ENCODE data around the gene HECTD2. TPM values are rescaled to one million over a fixed set of nuclear protein-coding genes. Genes with fewer than 3 reads are reported as not detected.
"Not testable (repeated sequence)": the region's sequence is repeated elsewhere in the genome, so short reads cannot be mapped to it uniquely, and the experiment has no call there.

Gene HECTD2
- 14.0 and 17.1 TPM in 2 replicates for total RNA-seq (2014; rRNA removed; shearing (Covaris generic))
- polyA plus RNA-seq (2014; cell fraction: nucleus; rRNA removed): 16.6 and 31.3 TPM in 2 replicates

- peak; percentile 77 for DNase-seq (ENCODE audit: extremely low read depth, low read depth)
Observed at GRCh38 chr10:91409869-91410637, at the start of gene HECTD2. HECTD2 (plus strand) TSS chr10:91410344; CDS start chr10:91410439, 95 bp downstream.

- DNase-seq (ENCODE audit: extremely low read depth, low read depth): no peak
Observed at GRCh38 chr10:91360461-91360860, 49.7 kb upstream of the HECTD2 start.

GRCh38 chr10:91365519-91365918 lies 44.6 kb upstream of the HECTD2 start:
- DNase-seq (ENCODE audit: extremely low read depth, low read depth): not testable (repeated sequence)

- no peak for DNase-seq (ENCODE audit: extremely low read depth, low read depth)
Observed at GRCh38 chr10:91366704-91367103, 43.4 kb upstream of the HECTD2 start.

- no peak for DNase-seq (ENCODE audit: extremely low read depth, low read depth)
Observed at GRCh38 chr10:91367127-91367531, 43.0 kb upstream of the HECTD2 start.

GRCh38 chr10:91367558-91367957 lies 42.6 kb upstream of the HECTD2 start:
- DNase-seq (ENCODE audit: extremely low read depth, low read depth): no peak

- DNase-seq (ENCODE audit: extremely low read depth, low read depth): peak; percentile 26
Observed at GRCh38 chr10:91369978-91370589, 40.1 kb upstream of the HECTD2 start.

GRCh38 chr10:91374052-91374451 lies 36.1 kb upstream of the HECTD2 start:
- DNase-seq (ENCODE audit: extremely low read depth, low read depth): no peak

GRCh38 chr10:91378061-91378460 lies 32.1 kb upstream of the HECTD2 start:
- DNase-seq (ENCODE audit: extremely low read depth, low read depth): no peak

GRCh38 chr10:91380873-91381256 lies 29.3 kb upstream of the HECTD2 start:
- DNase-seq (ENCODE audit: extremely low read depth, low read depth): no peak

- no peak for DNase-seq (ENCODE audit: extremely low read depth, low read depth)
Observed at GRCh38 chr10:91381257-91381891, 28.8 kb upstream of the HECTD2 start.

- DNase-seq (ENCODE audit: extremely low read depth, low read depth): no peak
Observed at GRCh38 chr10:91385306-91386085, 24.6 kb upstream of the HECTD2 start.

GRCh38 chr10:91389636-91390512 lies 20.3 kb upstream of the HECTD2 start:
- peak; percentile 69 for DNase-seq (ENCODE audit: extremely low read depth, low read depth)

GRCh38 chr10:91390513-91390825 lies 19.7 kb upstream of the HECTD2 start:
- DNase-seq (ENCODE audit: extremely low read depth, low read depth): not testable (repeated sequence)

- no peak for DNase-seq (ENCODE audit: extremely low read depth, low read depth)
Observed at GRCh38 chr10:91391920-91392319, 18.2 kb upstream of the HECTD2 start.

- no peak for DNase-seq (ENCODE audit: extremely low read depth, low read depth)
Observed at GRCh38 chr10:91406322-91406721, 3.8 kb upstream of the HECTD2 start.

GRCh38 chr10:91409069-91409868 lies 875 bp upstream of the HECTD2 start:
- DNase-seq (ENCODE audit: extremely low read depth, low read depth): peak; percentile 61

- no peak for DNase-seq (ENCODE audit: extremely low read depth, low read depth)
Observed at GRCh38 chr10:91410638-91411371, 661 bp downstream of the HECTD2 start.

Data from NCI-H460 (cell line).